GM19324 (cell line): Measurements from ENCODE around the gene CCL27.
"Not testable (repeated sequence)": the region's sequence is repeated elsewhere in the genome, so short reads cannot be mapped to it uniquely, and the experiment has no call there.

ENCODE experiments used
- ATAC-seq: cut with Tn5 transposase; IDR thresholded peaks from one replicate; pipeline ENCODE4 v1.9.1; 2021; ENCODE audit warnings: mild to moderate bottlenecking, moderate library complexity; ENCODE audit not compliant: unreplicated experiment, low FRiP score

CCL27 gene

DNA sequence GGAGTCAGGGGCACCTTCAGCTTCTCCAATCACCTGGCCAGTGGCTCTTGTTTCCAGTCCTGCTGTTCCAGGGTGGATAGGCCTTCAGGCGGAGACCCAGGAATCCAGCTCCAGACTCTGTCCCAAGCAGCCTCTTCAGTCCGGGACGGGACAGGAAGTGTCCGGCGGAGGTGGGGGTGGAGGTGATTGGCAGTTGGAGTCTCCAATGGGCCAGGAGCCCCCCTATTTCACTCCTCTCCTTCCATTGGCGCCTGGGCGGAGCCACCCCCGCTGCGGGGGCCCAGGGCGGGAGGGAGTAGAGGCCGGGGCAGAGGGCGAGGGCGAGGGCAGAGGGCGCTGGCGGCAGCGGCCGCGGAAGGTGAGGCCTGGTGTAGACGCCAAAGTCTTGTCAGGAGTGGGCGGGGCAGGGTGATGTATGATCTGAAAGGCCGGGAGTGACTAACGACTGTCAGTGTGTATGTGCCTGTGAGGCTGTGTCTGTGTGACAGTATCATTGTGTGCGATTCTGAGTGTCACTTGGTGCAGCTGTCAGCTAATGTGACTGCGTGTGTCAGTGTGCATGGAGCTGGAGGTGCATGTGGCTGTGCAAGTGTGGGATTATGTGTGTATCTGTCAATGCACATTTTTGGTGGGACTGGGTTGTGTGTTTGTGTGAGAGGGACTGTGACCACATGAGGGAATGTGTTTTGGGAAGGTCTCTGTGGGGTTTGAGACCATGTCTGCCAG lies 10.4 kb downstream of the CCL27 start, which contains the start of gene IL11RA:
Gene IL11RA, plus strand, starts transcription at position 310 of the 726 bp plus-strand sequence. CDS start 3,033 bp downstream, outside the sequence.
- no peak for ATAC-seq

DNA sequence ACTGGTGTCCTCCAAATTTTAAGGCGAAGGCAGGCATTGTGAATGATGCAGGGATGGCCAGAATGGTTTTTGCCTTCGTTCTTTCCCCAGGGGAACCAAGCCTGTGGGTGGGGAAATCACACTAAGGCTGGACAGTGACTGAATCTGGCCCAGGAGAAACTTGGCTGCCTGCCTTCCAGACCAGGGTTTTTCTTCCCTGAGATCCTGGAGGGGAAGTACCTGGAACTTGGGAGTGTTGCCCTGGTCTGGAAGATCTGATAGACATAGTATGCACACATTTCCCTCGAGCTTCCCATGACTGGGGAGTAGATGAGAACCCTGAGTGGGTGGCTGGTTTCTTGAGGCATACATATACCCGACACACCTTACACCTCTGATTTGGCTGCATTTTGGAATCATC lies 11.1 kb downstream of the CCL27 start:
- ATAC-seq: no peak

DNA sequence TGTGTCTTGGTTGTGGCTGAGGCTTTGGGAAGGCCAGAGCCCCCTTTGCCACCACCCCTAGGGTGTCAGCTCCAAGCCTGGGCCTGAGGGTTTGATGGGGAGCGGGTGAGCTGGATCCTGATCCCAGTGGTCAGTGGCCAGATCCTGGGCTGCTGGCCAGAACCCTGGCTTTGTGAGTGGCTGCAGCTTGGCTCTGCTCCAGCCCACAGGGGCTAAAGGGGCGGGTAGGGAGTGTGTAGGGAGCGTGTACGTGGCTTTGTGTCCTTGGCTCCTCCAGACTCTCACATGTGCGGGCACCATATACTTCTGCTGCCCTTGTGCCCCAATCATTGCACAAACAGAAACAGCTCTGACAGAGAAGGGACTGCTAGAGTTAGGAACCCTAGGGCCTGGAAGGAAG lies 11.6 kb downstream of the CCL27 start:
- no peak for ATAC-seq

DNA sequence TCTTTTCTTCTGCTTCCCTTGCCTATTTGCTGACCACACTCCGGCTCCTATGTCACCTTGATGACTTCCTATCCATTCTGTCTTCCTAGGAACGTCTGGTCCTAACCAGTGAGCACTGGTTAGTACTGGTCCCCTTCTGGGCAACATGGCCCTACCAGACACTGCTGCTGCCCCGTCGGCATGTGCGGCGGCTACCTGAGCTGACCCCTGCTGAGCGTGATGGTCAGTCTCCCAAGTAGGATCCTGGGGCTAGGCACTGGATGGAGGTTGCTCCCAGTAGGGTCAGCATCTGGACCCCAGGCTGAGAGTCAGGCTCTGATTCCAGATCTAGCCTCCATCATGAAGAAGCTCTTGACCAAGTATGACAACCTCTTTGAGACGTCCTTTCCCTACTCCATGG lies 13.8 kb downstream of the CCL27 start:
- ATAC-seq: no peak

DNA sequence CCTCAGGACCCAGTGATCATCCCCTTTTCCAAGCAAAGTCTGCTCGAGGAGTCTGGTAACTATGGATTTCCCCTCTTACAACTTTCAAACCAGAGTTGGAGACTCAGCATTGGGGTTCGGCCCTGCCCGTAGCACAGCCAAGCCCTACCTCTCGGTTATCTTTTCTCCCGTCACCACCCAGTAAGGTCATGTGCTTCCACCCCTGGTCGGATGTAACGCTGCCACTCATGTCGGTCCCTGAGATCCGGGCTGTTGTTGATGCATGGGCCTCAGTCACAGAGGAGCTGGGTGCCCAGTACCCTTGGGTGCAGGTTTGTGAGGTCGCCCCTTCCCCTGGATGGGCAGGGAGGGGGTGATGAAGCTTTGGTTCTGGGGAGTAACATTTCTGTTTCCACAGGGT lies 14.8 kb downstream of the CCL27 start:
- ATAC-seq: no peak

DNA sequence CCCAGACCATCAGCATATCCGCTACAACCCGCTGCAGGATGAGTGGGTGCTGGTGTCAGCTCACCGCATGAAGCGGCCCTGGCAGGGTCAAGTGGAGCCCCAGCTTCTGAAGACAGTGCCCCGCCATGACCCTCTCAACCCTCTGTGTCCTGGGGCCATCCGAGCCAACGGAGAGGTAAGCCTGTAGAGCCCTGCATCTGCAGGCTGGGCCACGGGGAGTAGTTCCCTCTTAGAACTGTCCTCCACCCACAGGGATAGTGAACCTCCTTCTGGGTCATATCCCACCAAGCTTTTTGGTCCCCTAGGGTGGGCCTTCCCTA lies 15.4 kb downstream of the CCL27 start:
- no peak for ATAC-seq

DNA sequence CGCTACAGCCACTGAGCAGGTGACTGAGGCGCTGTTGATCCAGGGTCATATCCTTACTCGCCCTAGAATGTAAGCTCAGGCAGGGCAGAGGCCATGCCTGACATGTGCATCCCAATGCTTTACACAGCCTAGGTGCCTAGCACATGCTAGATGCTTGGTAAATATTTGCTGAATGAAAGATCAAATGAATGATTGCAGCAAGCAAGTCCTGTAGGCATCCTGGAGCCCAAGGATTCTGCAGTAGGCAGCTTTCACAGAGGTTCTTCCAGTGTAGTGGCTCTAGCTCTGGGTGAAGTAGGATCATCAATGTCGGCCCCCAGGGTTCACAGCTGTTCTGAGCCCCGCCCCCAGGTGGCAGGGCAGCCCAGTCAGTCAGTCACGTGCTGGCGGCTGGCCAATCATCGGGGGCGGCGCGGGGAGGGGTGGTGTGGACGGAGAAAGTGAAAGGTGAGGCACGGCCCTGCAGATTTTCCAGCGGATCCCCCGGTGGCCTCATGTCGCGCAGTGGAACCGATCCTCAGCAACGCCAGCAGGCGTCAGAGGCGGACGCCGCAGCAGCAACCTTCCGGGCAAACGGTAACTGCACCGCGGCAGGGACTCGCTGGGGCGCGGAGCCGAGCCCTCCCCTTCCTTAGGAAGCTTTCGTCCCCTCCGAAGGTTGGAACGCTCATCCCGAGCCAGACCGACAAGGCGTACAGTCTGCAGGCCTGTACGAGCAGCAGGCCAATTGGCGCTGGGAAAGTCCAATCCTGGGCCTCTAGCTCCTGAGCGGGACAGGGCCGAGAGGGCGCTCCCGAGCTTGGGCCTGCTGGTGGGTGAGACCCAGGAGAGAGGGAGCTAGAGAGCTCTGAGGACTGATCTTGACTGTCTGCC lies 16.0 kb downstream of the CCL27 start, which contains the start of gene GALT:
Gene GALT, plus strand, starts transcription at position 465 of the 873 bp plus-strand sequence. Its CDS starts 30 bp downstream, at position 495.
- peak; percentile 86 for ATAC-seq

DNA sequence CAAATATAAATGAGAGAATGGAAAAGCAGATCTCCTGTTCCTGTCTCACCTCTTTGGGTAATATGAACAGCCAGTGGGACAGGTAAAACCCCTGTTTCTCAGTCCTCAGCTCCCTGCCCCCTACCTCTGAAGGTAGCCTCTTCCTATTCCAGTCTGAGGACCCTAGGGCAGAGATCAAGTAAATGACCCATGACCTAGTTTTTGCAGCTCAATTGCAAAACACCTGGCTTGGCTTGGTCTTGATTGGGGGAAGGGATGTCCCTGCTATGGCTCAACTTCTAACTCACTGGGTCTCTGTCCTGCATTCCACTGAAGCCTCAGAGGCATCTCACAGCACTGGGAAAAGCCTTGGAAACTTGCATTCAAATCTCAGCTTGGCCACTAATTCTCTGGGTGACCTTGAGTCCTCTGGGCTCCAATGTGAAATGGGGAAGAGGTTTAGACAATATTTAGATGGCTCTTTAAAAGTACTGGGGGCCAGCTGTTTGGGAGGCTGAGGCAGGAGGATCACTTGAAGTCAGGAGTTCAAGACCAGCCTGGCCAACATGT lies 17.6 kb downstream of the CCL27 start:
- no peak for ATAC-seq

DNA sequence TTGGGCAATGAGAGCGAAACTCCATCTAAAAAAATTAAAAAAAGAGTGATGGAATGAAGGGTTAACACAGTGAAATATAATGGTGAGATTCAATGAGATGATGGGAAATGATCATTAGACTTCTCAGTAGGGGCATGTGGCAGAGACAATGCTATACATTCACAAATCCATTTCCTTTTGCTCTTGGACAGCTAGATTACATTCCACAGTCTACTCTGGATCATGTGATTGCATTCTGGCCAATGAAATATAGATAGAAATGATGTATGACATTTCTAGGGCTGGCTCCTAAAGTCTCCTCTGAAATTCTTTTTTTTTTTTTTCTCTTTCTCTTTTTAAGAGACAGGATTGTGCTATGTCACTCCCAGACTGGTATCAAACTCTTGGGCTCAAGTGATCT lies 19.8 kb downstream of the CCL27 start:
- no peak for ATAC-seq

DNA sequence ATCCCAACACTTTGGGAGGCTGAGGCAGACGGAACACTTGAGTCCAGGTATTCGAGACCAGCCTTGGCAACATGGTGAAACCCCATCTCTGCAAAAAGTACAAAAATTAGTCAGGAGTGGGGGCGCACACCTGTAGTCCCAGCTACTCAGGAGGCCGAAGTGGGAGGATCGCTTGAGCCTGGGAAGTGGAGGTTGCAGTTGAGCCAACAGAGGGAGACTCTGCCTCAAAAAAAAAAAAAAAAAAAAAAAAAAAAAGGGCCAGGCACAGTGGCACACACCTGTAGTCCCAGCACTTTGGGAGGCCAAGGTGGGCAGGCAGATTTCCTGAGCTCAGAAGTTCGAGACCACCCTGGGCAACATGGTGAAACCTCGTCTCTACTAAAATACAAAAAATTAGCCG lies 23.1 kb downstream of the CCL27 start:
- ATAC-seq: not testable (repeated sequence)

DNA sequence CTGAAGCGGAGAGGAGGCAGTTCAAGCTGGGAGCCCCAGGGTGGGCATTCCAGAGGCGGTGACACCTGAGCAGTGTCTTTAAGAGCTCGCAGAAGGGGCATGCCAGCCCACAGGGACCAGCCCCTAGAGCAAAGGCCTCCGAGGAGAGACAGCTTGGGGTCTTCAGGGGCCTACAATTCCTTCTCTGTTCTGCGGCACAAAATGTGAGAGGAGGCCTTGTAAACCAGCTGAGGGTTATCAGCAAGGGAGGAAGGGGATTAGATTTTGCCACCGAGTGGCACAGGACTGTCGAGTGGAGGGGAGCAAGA lies 24.4 kb downstream of the CCL27 start:
- ATAC-seq: no peak

DNA sequence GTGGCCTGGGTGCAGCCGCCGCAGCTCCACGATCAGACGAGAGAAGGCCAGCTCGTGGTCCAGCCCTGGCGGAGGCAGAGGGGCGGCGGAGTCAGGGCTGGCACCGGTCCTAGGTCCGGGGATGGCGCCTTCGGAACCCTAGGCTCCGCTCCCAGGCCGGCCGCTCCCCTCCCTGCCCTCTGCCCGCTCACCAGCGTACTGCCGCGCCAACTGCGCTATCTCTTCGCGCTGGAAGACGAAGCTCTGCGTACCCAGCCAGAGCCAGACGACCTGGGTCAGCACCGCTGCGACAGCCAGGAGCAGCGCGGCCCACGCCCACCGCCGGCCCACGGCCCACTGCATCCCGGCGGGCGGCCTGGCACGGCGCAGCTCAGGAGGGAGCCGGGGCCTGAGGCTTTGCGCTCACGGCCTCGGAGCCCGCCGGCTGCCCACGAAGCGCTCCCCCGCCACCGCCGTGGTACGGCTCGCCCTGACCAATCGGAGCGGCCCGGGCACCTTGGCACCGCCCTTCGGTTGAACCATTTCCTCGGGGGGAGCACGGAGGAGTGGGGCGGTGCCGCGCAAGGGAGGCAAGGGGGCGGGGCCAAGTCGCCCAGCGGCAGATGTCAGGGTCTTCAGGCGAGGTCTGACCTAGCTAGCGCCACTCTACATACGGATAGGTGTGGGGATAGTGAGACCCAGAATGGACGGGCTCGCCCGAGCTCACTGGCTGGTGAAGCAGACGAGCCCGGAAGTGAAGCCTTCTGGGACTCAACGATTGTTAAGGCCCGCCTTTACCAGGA lies 24.9 kb downstream of the CCL27 start, which contains the start of gene SIGMAR1:
Gene SIGMAR1, minus strand, starts transcription at position 432 of the 782 bp plus-strand sequence. Its CDS starts 90 bp downstream, at position 342.
- ATAC-seq: peak; percentile 96

DNA sequence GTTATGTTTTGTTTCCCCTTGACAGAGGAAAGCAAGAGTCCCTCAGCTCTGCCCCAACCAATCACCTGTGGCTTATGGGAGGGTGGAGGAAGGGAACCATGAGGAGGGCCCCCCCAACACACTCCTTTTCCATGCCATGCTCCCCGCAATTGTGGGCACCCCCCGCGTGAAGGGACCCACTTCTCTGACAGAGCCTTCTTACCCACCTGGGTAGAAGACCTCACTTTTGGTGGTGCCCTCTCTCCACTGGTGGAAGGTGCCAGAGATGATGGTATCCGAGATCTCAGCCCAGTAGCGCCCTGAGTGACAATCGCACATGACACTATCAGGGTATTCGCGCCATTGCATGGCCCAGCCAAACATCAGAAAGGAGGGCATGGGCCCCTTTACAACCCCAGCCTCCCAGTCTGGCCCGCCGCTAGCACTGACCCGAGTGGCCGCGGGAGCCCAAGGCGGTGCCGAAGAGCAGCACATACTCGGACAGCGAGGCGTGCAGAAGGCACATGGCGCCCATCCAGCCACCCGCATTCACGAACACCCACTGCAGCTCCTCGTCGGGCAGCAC lies 25.6 kb downstream of the CCL27 start:
- no peak for ATAC-seq

DNA sequence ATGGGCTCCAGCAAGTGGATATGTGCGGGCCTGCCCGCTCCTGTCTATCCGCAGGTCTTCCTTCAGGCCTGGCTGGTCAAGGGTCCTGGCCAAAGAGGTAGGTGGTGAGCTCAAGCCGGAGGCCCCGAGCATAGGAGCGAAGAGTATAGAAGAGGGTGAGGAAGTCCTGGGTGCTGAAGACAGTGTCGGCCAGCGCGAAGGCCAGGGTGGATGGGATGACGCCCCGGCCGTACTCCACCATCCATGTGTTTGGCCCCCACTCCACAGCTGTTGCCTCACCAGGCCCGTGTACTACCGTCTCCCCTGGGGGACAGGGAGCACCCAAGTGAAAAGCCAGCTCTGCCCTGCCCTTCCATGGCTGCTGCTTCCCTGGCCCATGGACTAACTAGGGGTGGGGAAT lies 26.9 kb downstream of the CCL27 start:
- ATAC-seq: no peak

DNA sequence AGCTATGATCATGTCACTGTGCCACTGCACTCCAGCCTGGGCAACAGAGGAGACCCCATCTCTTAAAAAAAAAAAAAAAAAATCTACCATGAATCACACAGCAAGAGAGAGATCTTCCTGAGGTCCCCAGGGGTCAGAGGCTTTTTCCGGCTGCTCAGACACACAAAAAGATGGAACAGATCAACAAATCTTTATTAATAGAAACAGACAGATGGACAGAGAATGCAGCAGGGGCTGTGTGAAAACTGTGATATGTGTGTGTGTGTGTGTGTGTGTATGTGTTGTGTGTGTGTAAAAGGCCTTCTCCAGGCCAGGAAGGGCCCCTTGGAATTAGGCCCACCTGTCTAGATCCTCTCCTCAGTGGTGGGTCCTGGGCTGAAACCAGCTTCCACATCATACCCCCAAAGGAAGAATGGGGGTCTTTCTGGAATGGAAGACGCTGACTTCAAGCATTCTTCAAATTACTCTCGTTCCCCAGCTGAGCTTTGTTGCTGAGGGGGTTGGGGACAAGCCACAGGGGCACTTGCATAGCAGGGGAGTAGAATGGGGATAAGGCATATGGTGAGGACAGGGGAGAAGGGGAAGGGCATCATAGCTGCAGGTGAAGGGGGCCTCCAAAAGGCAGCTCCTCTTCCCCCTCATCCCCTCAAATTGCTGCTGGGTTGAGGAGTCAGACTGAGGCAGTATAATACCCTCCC lies 27.8 kb downstream of the CCL27 start:
- no peak for ATAC-seq

DNA sequence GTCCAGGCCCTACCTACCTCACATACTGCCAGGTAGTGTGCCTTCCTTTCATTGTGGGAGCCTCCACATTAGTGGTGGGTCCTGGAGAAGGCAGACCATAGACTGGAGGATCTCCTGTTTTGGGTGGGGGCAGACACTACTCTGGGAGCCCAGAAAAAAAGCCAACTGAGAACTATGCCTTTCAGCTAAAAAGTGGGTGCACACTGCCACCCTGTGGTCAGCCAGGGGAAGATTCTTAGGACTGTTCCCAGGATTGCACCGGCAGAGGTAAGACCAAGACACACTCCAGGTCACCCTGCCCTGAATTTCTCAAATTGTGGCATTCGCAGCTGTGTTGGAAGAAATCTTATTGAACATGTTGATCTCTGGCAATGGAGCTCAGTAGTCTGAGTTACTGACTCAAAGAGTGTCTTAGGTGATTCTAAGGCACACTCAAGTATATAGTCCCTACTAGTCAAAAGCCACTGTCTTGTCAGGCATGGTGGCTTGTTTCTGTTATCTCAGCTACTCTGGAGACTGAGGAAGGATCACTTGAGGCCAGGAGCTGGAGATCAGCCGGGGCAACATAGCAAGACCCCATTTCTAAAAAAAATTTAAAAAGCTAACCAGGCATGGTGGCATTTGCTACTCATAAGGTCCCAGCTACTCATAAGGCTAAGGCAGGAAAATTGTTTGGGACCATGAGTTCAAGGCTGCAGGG lies 28.5 kb downstream of the CCL27 start:
- ATAC-seq: no peak

DNA sequence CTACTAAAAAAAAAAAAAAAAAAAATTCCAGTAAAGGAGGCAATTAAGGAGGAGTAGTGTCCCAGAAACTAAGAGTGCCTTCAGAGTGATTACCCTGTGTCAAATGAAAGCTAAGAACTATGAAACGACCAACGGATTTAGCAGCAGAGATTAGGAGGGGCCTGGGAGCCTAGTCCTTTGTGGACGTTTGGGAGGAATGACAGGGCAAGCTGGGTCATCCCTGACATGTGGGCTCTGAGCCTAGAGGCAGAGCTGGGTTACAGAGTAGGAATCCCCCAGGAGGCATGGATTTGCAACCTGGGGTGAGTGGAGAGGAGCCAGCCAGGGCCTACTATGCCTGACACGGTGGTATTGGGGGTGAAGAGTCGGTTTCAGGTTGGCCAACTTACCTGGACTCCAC lies 29.3 kb downstream of the CCL27 start:
- no peak for ATAC-seq

DNA sequence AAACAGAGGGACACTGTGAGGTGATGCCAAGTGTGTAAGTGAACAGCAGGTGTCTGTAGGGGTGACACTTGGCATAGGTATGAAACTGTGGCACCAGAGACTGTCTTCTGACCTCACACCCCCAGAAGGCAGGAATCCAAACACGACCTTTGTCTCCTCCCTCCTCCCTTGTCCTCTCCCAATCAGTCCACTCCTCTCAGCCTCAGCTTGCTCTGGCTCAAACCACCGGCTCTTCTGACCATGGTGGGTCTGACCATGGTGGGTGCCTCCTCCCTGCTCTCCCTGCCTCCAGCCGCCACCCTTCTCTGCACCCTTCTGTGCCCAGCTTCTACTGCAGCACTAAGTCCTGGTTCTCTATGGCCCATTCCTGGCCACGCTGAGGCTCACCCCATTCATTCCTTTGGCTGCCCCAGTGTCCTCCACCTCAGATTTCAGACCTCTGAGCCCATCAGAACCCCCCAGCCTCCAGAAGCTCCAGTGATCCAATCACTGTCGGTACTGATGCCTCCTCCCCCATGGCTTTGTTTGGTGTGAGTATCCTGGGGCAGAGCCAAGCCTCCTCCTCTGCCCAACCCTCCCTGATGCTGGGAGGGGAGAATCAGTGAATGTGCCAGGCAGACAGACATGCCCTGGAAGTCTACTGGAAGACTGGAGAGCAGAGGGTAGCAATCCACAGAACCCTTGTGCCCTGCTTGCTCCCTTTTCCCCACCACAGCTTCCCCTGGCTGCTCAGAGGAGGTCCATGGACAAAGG lies 31.9 kb downstream of the CCL27 start:
- ATAC-seq: no peak

DNA sequence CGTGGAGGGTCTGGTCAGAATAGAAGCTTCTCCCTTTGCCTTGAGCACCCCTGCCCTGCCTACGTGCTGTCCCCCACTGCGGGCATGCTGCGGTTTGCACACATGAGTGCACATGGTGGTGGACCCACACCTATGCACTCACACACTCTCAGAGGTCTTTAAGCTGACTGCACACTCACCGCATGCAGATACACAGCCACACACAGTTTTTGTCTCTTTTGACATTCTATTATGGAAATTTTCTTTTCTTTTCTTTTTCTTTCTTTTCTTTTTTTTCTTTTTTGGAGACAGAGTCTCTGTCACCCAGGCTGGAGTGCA lies 33.0 kb downstream of the CCL27 start:
- no peak for ATAC-seq
